ENCODE results near the gene PPP1R14B.

PPP1R14B gene

DNA sequence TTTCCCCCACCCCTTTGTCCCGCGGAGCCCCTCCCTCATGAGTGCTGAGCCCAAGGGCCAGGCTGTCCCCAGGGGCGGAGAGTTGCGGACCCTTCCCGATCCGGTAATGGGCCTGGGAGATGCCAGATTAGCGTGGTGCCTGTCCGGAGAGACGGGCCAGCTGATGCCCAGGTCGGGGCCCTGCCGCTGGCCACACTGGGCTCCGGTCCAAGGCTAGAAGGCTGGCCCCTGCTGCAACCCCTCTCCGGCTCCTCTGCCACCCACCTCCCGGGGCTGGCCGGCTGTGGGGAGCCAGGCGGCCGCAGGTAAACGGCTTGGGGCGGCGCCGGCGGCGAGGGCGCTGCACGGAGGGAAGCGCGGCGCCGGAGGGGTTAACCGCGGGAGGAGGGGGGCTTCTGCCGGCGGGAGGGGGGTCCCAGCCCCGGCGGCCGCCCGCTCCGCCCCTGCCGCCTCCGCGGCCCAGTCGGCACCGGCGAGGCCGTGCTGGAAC, 44.6 kb upstream of the PPP1R14B start, which contains the start of gene KCNK4:
Gene KCNK4 (plus strand): TSS at position 41 of the 490 bp plus-strand sequence. CDS start 1,717 bp downstream, outside the sequence.
- TF ChIP-seq CTCF (IDR thresholded peaks at IDR 0.05; ENCODE audit: insufficient read depth, missing control alignments): no peak
- DNase-seq (ENCODE audit: insufficient read length, low spot score) (no peak), FAIRE-seq (no peak)

DNA sequence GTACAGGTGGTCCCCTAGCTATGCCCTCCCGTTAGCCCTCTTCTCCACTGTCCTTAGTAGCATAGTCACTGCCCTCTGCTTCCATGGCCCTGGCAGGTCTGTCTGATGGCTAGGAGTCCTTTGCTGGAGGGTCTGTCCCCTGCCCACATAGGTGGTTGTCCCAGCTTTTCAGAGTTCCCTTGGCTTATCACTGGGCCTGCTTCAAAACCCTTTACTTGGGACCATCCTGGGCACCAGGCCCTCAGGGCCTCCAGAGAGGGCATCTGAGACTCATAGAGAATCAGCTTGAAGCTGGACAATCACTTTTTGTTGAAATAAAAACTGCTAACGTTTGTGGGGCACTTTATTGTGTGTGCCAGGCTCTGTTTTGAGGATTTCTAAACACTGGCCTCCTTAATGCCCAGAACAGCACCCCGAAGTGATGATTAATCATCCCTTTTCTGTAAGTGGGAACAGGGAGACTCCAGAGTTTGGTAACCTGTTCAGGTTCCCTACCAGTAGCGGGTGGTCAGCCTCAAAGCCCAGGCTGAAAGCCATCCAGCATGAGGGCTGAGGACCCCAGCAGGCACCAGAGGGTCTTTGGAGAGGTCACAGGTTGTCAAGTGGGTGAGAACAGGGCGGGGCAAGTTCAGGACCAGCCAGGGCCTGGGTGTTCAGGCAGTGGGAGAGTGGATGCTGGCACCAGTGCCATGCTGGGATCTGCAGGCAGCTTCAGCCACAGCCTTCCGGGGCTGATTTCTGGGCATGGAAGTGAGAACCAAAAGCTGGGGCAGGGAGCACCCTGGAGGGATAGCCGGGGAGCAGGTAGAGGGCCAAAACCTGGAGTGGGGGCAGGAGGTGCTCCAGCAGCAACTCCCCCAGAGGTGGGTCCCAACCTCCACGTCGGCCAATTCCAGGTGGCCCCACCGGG, 43.9 kb upstream of the PPP1R14B start:
- no peak for DNase-seq (ENCODE audit: insufficient read length, low spot score)
- no peak for FAIRE-seq
- no peak for TF ChIP-seq CTCF (IDR thresholded peaks at IDR 0.05; ENCODE audit: insufficient read depth, missing control alignments)

DNA sequence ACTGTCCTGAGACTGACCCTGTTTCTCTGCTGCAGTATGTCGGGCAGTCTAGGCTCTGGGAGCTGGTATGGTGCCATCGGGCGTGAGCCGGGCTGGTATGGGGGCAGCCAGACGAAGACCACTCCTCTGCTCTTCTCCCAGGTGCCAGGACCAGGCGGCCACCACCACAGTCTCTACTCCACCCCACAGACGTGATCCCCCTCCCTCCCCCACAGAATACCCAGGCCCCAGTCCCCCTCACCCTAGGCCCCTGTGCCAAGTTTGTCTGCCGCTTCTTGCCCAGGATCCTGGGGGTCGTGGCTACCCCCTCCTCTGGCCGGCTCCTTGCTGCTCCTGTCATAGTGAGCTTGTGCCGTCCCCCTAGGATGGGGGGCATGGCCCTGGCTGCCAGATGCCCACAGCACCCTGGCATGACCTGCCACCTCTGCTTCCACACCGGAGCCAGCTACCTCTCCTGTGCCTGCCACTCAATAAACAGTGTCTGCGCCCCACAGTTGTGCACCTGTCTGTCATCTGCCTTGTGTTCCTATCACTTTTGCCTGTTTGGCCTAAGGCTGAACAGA, 42.3 kb upstream of the PPP1R14B start:
- DNase-seq (ENCODE audit: insufficient read length, low spot score) (no peak), FAIRE-seq (no peak)

GRCh38 chr11:64288353-64288750, 41.6 kb upstream of the PPP1R14B start:
- TF ChIP-seq CTCF (IDR thresholded peaks at IDR 0.05; ENCODE audit: insufficient read depth, missing control alignments): no peak
- DNase-seq (ENCODE audit: insufficient read length, low spot score): no peak
- FAIRE-seq: no peak

More for the DNA sequence above, 42.3 kb upstream of the PPP1R14B start:
- TF ChIP-seq CTCF (IDR thresholded peaks at IDR 0.05; ENCODE audit: insufficient read depth, missing control alignments): no peak

- FAIRE-seq (no peak), DNase-seq (ENCODE audit: insufficient read length, low spot score) (no peak)
- no peak for TF ChIP-seq CTCF (IDR thresholded peaks at IDR 0.05; ENCODE audit: insufficient read depth, missing control alignments)
These were observed 41.1 kb upstream of the PPP1R14B start for GRCh38 chr11:64287676-64288352.

DNA sequence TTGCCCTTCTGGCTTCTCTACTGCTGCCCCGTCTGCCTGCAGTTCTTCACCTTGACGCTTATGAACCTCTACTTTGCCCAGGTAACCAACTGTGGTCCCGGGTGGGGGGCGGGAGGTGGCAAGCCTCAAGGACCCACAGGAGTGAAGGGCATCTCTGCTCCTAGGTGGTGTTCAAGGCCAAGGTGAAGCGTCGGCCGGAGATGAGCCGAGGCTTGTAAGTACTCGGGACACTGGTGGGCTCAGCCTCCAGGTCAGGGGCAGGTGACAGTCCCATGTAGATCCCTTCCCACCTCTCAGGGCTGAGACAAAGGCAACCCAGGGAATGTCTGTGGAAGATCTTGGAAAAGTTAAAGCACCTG, 40.0 kb upstream of the PPP1R14B start:
- FAIRE-seq: no peak
- no peak for DNase-seq (ENCODE audit: insufficient read length, low spot score)
- no peak for TF ChIP-seq CTCF (IDR thresholded peaks at IDR 0.05; ENCODE audit: insufficient read depth, missing control alignments)

Measured in D721Med (cell line).